Mesendoderm (in vitro differentiated cells): ENCODE data around the gene TSSC4.

Experiments
- DNase-seq: peaks from one replicate; pipeline ENCODE4 v3.0.0; 2013
- H2AK5ac ChIP-seq: 2 replicates; pipeline ENCODE4 v1.6.1; 2013; ENCODE audit warnings: low read length, inconsistent platforms
- H2BK120ac ChIP-seq: 2 replicates; pipeline ENCODE4 v1.6.1; 2013; ENCODE audit warnings: low read depth, mild to moderate bottlenecking, low read length, moderate library complexity, mixed read lengths
- H2BK15ac ChIP-seq: replicated peaks from 2 replicates; pipeline ENCODE4 v1.6.1; 2013; ENCODE audit warnings: low read depth, mild to moderate bottlenecking, moderate library complexity
- H2BK5ac ChIP-seq: 2 replicates; pipeline ENCODE4 v1.6.1; 2013; ENCODE audit warnings: low read length, inconsistent platforms
- H3K18ac ChIP-seq: 2 replicates; pipeline ENCODE4 v1.6.1; 2013; ENCODE audit warnings: mild to moderate bottlenecking, low read length, mixed read lengths
- H3K23ac ChIP-seq: one replicate; pipeline ENCODE4 v1.6.1; 2013; ENCODE audit warnings: low read length
- H3K27ac ChIP-seq: 2 replicates; pipeline ENCODE4 v1.5.1; 2013; ENCODE audit warnings: low read depth, mild to moderate bottlenecking, inconsistent platforms, low read length, moderate library complexity
- H3K27me3 ChIP-seq: 2 replicates; pipeline ENCODE4 v1.6.1; 2013; ENCODE audit warnings: low read length, control low read depth, mild to moderate bottlenecking, inconsistent platforms; ENCODE audit not compliant: insufficient read depth, poor library complexity
- H3K36me3 ChIP-seq: 2 replicates; pipeline ENCODE4 v1.6.1; 2013; ENCODE audit warnings: low read length, inconsistent platforms; ENCODE audit not compliant: control insufficient read depth, insufficient read depth
- H3K4ac ChIP-seq: one replicate; pipeline ENCODE4 v1.6.1; 2013; ENCODE audit warnings: low read depth, mild to moderate bottlenecking, low read length, moderate library complexity
- H3K4me1 ChIP-seq: 2 replicates; pipeline ENCODE4 v1.6.1; 2013; ENCODE audit warnings: low read depth, low read length, inconsistent platforms; ENCODE audit not compliant: control insufficient read depth
- H3K4me2 ChIP-seq: 2 replicates; pipeline ENCODE4 v1.6.1; 2013; ENCODE audit warnings: low read length
- H3K4me3 ChIP-seq: 2 replicates; pipeline ENCODE4 v1.5.1; 2013; ENCODE audit warnings: mild to moderate bottlenecking, low read length
- H3K56ac ChIP-seq: one replicate; pipeline ENCODE4 v1.6.1; 2013; ENCODE audit warnings: low read length
- H3K79me1 ChIP-seq: 2 replicates; pipeline ENCODE4 v1.6.1; 2013; ENCODE audit warnings: low read length, inconsistent platforms
- H3K79me2 ChIP-seq: 2 replicates; pipeline ENCODE4 v1.6.1; 2013; ENCODE audit warnings: mild to moderate bottlenecking, low read length; ENCODE audit not compliant: control insufficient read depth, insufficient read depth
- H3K9ac ChIP-seq: 2 replicates; pipeline ENCODE4 v1.6.1; 2013; ENCODE audit warnings: low read length, inconsistent platforms
- H4K5ac ChIP-seq: one replicate; pipeline ENCODE4 v1.6.1; 2013; ENCODE audit warnings: low read length
- H4K8ac ChIP-seq: one replicate; pipeline ENCODE4 v1.6.1; 2013; ENCODE audit warnings: low read depth, mild to moderate bottlenecking, control low read depth, low read length, moderate library complexity
- WGBS: extraction: QIAGEN DNeasy Blood & Tissue Kit; methylation state at CpG from one replicate; pipeline ENCODE4 v1.1.7; 2013; ENCODE audit warnings: low lambda C conversion rate, missing lambda C conversion rate; ENCODE audit not compliant: insufficient coverage; ENCODE audit errors: extremely low coverage; 5-methylcytosine and 5-hydroxymethylcytosine counted together

The TSSC4 gene

DNA sequence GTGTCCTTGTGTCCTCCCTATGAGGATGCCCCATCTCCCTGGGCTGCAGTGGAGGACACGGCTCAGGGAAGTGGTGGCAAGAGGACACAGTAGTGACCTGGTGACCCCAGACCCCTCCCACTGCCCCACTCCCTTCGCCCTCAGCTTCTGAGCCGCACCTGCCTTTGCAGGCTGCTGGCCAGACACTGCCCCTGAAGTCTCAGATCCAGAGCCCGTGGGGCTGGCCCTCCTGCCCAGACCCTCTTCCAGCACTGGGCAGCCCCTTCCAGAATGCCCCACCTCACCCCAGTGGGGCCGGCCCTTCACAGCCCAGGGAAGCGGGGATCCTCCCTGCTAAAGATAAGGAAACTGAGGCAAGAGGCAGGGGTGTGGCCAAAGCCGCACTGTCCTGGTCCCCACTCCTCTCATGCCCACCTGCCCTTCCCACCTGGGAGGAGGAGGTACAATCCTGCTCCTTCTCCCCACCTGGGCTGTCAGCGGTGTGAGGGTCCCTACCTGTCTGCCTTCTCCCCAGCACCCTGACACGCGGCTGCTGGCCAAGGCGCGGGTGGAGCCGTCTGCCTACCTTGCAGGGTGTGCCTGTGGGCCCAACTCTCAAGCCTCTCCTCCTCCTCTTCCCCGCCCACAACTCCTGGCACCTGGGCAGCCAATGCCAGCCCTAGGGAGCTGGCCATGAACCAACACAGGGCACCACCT is 26.4 kb downstream of the TSSC4 start:
- Histone ChIP-seq H4K8ac (no peak overlapping the region), H3K27me3 (no peaks in the 10 kb centered on the region)
- no CpG with 5 or more reads among the region's 14 CpGs for WGBS

DNA sequence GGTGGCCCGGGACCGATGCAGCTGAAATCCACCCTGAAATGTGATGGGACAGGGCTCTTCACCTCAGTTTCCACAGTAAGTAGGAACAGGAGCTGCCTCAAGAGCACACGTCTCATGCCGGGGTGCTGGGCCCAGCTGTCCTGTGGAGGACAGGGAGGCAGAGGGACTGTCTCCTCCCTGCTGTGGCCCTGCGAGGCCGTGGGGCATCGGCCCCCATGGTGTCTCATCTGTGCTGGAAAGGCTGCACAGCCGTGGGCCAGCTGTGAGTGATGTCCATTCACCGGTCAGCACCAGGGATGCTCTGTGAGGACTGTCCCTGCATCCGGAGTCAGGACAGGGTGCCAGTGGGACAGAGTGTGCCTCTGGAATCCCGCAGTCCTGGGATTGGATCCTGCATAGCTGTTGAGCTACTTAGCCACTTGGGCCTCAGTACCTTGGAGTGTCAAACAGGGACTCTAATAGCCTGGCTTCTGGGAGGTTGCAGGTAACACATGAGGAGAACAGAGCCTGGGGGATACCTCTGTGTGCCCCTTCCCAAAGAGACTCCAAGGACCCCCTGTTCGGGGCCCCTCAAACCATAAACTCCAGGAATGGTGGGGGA is 27.3 kb downstream of the TSSC4 start:
- no CpG with 5 or more reads among the region's 12 CpGs for WGBS

More for the DNA sequence above, 26.4 kb downstream of the TSSC4 start:
- Histone ChIP-seq H3K18ac (no peak overlapping the region), H3K56ac (no peak overlapping the region), H3K4me1 (no peaks in the 10 kb centered on the region), H3K79me1 (no peaks in the 10 kb centered on the region), H3K9ac (no peak overlapping the region), H3K4me3 (no peak overlapping the region), H3K79me2 (no peaks in the 10 kb centered on the region), H2AK5ac (no peak overlapping the region), H3K4ac (no peak overlapping the region), H3K27ac (no peak overlapping the region), H4K5ac (no peak overlapping the region), H2BK5ac (no peak overlapping the region), H3K23ac (no peak overlapping the region), H2BK120ac (no peak overlapping the region), H3K4me2 (no peak overlapping the region), H3K36me3 (no peaks in the 10 kb centered on the region), H2BK15ac (no peak overlapping the region)
- no peak for DNase-seq

DNA sequence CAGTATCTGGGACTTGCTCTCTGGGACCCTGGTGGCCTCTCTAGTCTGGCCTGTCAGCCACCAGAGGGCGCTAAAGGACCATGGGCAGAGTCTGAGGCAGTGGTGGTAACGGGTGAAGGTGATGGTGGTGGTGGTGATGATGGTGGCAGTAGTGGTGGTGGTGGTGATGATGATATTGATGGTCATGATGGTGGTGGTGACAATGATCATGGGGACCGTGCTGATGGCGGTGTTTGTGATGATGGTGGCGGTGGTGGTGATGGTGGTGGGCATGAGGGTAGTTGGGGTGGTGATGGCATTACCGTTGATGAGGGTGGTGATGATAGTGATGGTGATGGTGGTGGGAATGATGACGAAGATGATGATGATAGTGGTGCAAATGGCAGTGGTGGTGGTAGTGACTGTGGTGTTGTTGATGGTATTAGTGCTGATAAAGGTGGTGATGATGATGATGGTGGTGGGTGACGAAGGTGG is 27.8 kb downstream of the TSSC4 start:
- Histone ChIP-seq H3K9ac (no peak overlapping the region), H3K56ac (no peak overlapping the region), H3K27me3 (no peaks in the 10 kb centered on the region), H3K4me3 (no peak overlapping the region), H3K4me1 (no peaks in the 10 kb centered on the region), H2BK120ac (no peak overlapping the region), H3K4me2 (no peak overlapping the region), H3K36me3 (no peaks in the 10 kb centered on the region), H4K5ac (no peak overlapping the region), H2BK15ac (no peak overlapping the region), H3K4ac (no peak overlapping the region), H3K79me2 (no peaks in the 10 kb centered on the region), H3K79me1 (no peaks in the 10 kb centered on the region), H2BK5ac (no peak overlapping the region), H4K8ac (no peak overlapping the region), H3K18ac (no peak overlapping the region), H3K27ac (no peak overlapping the region), H3K23ac (no peak overlapping the region), H2AK5ac (no peak overlapping the region)
- peak; percentile 66 for DNase-seq
- WGBS = no CpG with 5 or more reads among the region's 8 CpGs

More for the DNA sequence above, 27.3 kb downstream of the TSSC4 start:
- no peak overlapping the region for H3K27ac ChIP-seq
- no peak overlapping the region for H3K23ac ChIP-seq
- no peak overlapping the region for H3K9ac ChIP-seq
- H2BK5ac ChIP-seq = no peak overlapping the region
- H4K5ac ChIP-seq = no peak overlapping the region
- no peak overlapping the region for H2BK15ac ChIP-seq
- no peaks in the 10 kb centered on the region for H3K4me1 ChIP-seq
- no peak overlapping the region for H4K8ac ChIP-seq
- no peak overlapping the region for H3K4me2 ChIP-seq
- H3K18ac ChIP-seq = no peak overlapping the region
- no peak overlapping the region for H2BK120ac ChIP-seq
- no peak for DNase-seq
- no peaks in the 10 kb centered on the region for H3K79me1 ChIP-seq
- no peaks in the 10 kb centered on the region for H3K36me3 ChIP-seq
- no peak overlapping the region for H3K4me3 ChIP-seq
- no peak overlapping the region for H3K56ac ChIP-seq
- no peaks in the 10 kb centered on the region for H3K79me2 ChIP-seq
- no peak overlapping the region for H3K4ac ChIP-seq
- H2AK5ac ChIP-seq = no peak overlapping the region
- no peaks in the 10 kb centered on the region for H3K27me3 ChIP-seq

DNA sequence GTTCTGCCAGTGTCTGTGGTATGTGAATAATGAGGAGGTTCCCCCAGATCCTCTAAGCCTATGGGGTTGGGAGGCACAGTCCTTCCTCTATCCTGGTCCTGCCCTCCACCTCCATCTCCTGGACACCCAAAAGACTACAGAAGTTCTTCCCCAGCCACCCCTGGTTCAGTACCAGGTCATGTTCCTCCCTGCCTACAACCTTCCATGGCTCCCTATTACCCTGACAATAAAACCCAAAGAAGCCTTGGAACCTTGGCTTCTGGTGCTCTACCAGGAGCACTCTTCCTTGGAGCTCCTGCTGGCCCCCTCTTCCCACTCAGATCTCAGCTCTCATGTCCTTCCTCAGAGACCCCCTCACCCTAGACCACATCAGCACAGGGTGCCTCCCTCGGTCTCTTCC is 30.8 kb downstream of the TSSC4 start:
- Histone ChIP-seq H2AK5ac (no peak overlapping the region), H3K9ac (no peak overlapping the region), H3K27me3 (no peaks in the 10 kb centered on the region), H2BK5ac (no peak overlapping the region), H3K79me2 (no peaks in the 10 kb centered on the region), H3K18ac (no peak overlapping the region), H3K23ac (no peak overlapping the region), H4K5ac (no peak overlapping the region), H3K4me1 (no peaks in the 10 kb centered on the region), H3K4me2 (no peak overlapping the region), H2BK15ac (no peak overlapping the region), H3K36me3 (no peaks in the 10 kb centered on the region), H3K4ac (no peak overlapping the region), H3K56ac (no peak overlapping the region), H3K4me3 (no peak overlapping the region), H3K79me1 (no peaks in the 10 kb centered on the region), H4K8ac (no peak overlapping the region), H2BK120ac (no peak overlapping the region), H3K27ac (no peak overlapping the region)
- no peak for DNase-seq
- no CpG with 5 or more reads among the region's 1 CpG for WGBS

DNA sequence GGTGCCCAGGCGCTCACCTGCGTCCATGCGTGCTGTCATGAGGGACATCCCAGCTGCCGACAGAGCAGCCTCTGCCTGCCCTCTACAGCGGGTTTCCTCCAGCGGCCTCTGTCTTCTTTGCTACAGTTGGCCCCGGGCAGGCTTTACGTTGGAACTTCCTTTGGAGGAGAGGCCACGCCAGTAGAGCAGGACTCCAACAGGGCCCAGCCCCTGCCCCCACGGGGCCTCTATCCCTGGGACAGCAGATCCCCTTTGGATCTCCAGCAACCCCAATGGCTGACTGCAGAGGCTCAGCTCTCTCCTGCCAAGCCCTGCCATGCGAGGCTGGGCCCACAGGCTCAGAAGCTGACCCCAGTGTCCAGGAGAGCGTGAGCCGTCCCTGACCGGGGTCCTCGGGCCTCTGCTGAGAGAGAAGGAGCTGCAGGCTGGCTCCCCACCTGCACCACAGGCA is 31.6 kb downstream of the TSSC4 start:
- Histone ChIP-seq H3K79me2 (no peaks in the 10 kb centered on the region), H2BK15ac (no peak overlapping the region)
- DNase-seq = no peak

More for the DNA sequence above, 31.6 kb downstream of the TSSC4 start:
- no peak overlapping the region for H2BK5ac ChIP-seq
- no peak overlapping the region for H3K4me3 ChIP-seq
- no peak overlapping the region for H3K56ac ChIP-seq
- no peaks in the 10 kb centered on the region for H3K79me1 ChIP-seq
- no peak overlapping the region for H4K8ac ChIP-seq
- no peak overlapping the region for H3K23ac ChIP-seq
- no peak overlapping the region for H3K4me2 ChIP-seq
- H3K4ac ChIP-seq = no peak overlapping the region
- H3K36me3 ChIP-seq = no peaks in the 10 kb centered on the region
- H4K5ac ChIP-seq = no peak overlapping the region
- no CpG with 5 or more reads among the region's 15 CpGs for WGBS
- no peak overlapping the region for H2BK120ac ChIP-seq
- no peak overlapping the region for H2AK5ac ChIP-seq
- H3K4me1 ChIP-seq = no peaks in the 10 kb centered on the region
- H3K27ac ChIP-seq = no peak overlapping the region
- no peak overlapping the region for H3K9ac ChIP-seq
- no peaks in the 10 kb centered on the region for H3K27me3 ChIP-seq
- H3K18ac ChIP-seq = no peak overlapping the region
